K562 (cell line): Measurements from ENCODE around the gene AGAP1. TPM values are rescaled to one million over a fixed set of nuclear protein-coding genes. Genes with fewer than 3 reads are reported as not detected.

Experiments used
- ATAC-seq: fragments of 200-7000 bp; cut with Tn5 transposase; 3 replicates; pipeline ENCODE4 v1.9.1; 2020; ENCODE audit warnings: moderate library complexity
- BruUV-seq: library from RNA; stranded (reverse); fragments of 400-500 nt; replicated peaks from 2 replicates; lab custom pipeline; 2021; lab: Mats Ljungman, UMichigan
- CTCF ChIA-PET: fragments of 300-600 bp; formaldehyde crosslinking; extraction: SDS; loops from one replicate; lab custom pipeline; 2021; ENCODE audit warnings: low intra/inter-chr PET ratio; lab: Yijun Ruan, JAX
- POLR2A ChIA-PET: fragments of 300-600, 350-650 bp; sonication (Branson Sonifier 250); formaldehyde crosslinking; extraction: SDS; loops from one replicate; lab custom pipeline; 2021; ENCODE audit warnings: antibody characterized with exemption, inconsistent platforms; lab: Yijun Ruan, JAX
- DNase-seq, 4 experiments: peaks; one replicate each; pipeline versions ENCODE4 v3.0.0 to v3.0.0-alpha.2; 2011 to 2018; ENCODE audit warnings: low spot score in 3 of 4, mixed read lengths in 3 of 4; ENCODE audit errors: extremely low read depth in 1 of 4
- FAIRE-seq: peaks from 2 replicates; lab custom pipeline; 2011; peaks lifted over from hg19 to GRCh38; lab: Jason Lieb, UNC
- H2AFZ ChIP-seq: 2 replicates; pipeline ENCODE4 v1.6.0; 2011; ENCODE audit warnings: low read depth, low read length, control low read depth, inconsistent platforms
- H3K27ac ChIP-seq: fragments of 200-600 bp; 3 replicates; pipeline ENCODE4 v1.8.0; 2011; ENCODE audit warnings: low read depth, mild to moderate bottlenecking, control low read depth, inconsistent platforms, low read length, moderate library complexity, mixed read lengths; ENCODE audit errors: extremely low read depth
- H3K27me3 ChIP-seq, 2 experiments: fragments of 300-600 bp in 1 of 2; 2 replicates in 1 of 2; 3 replicates in 1 of 2; pipeline versions ENCODE4 v1.6.0 to v1.8.0; 2011; ENCODE audit warnings: inconsistent platforms in 2 of 2, low read length in 2 of 2, mild to moderate bottlenecking in 1 of 2, mixed read lengths in 1 of 2, moderate library complexity in 1 of 2; ENCODE audit not compliant: control insufficient read depth in 2 of 2, insufficient read depth in 2 of 2
- H3K36me3 ChIP-seq: fragments of 300-600 bp; 3 replicates; pipeline ENCODE4 v1.8.0; 2011; ENCODE audit warnings: mild to moderate bottlenecking, low read length, inconsistent platforms; ENCODE audit not compliant: control insufficient read depth, insufficient read depth
- H3K4me1 ChIP-seq, 2 experiments: fragments of 200-600 bp in 1 of 2; replicated peaks in 1 of 2; 2 replicates in 1 of 2; 3 replicates in 1 of 2; pipeline versions ENCODE4 v1.5.1 to v1.8.0; 2011; ENCODE audit warnings: inconsistent platforms in 2 of 2, low read length in 2 of 2, mild to moderate bottlenecking in 1 of 2, mixed read lengths in 1 of 2, moderate library complexity in 1 of 2; ENCODE audit not compliant: control insufficient read depth in 2 of 2, insufficient read depth in 2 of 2
- H3K4me2 ChIP-seq: 2 replicates; pipeline ENCODE4 v1.6.1; 2011; ENCODE audit warnings: low read length, control low read depth, inconsistent platforms, mixed read lengths; ENCODE audit not compliant: insufficient read depth
- H3K4me3 ChIP-seq: fragments of 200-600 bp; sonication (generic), shearing (Covaris generic); 2 replicates; pipeline ENCODE4 v1.5.1; 2016; ENCODE audit warnings: control low read depth, inconsistent platforms
- H3K79me2 ChIP-seq: fragments of 200-600 bp; 3 replicates; pipeline ENCODE4 v1.8.0; 2011; ENCODE audit warnings: low read length, inconsistent platforms; ENCODE audit not compliant: control insufficient read depth, insufficient read depth
- H3K9ac ChIP-seq, 2 experiments: 2 replicates each; pipeline versions ENCODE4 v1.6.0 to v1.6.1; 2011; ENCODE audit warnings: low read depth in 2 of 2, low read length in 2 of 2, control low read depth in 1 of 2, inconsistent platforms in 1 of 2, mild to moderate bottlenecking in 1 of 2, mixed read lengths in 1 of 2; ENCODE audit not compliant: insufficient read depth in 1 of 2
- H3K9me1 ChIP-seq: one replicate; pipeline ENCODE4 v1.6.0; 2011; ENCODE audit warnings: inconsistent platforms, mild to moderate bottlenecking, low read length, moderate library complexity; ENCODE audit not compliant: control insufficient read depth, insufficient read depth
- H3K9me3 ChIP-seq: replicated peaks from 2 replicates; pipeline ENCODE4 v1.5.1; 2011; ENCODE audit warnings: low read depth, low read length, inconsistent platforms; ENCODE audit not compliant: control insufficient read depth, insufficient read depth
- H4K20me1 ChIP-seq: replicated peaks from 2 replicates; pipeline ENCODE4 v1.6.1; 2011; ENCODE audit warnings: low read length, inconsistent platforms, mixed read lengths; ENCODE audit not compliant: control insufficient read depth, insufficient read depth
- CEBPB ChIP-seq: fragments of 450-650 bp; IDR thresholded peaks from 2 replicates; pipeline ENCODE4 v1.6.1; 2016; ENCODE audit warnings: missing genetic modification characterization, missing compliant biosample characterization
- CHCHD3 ChIP-seq: fragments of 250-450 bp; sonication (Bioruptor Pico); IDR thresholded peaks from 2 replicates; pipeline ENCODE4 v2.1.2; 2022; ENCODE audit warnings: mild to moderate bottlenecking
- MECOM ChIP-seq: fragments of 250-450 bp; sonication (Bioruptor Pico); IDR thresholded peaks from 2 replicates; pipeline ENCODE4 v1.8.0; 2022; ENCODE audit warnings: inconsistent platforms
- POLR2G ChIP-seq: fragments of 200-400 bp; formaldehyde crosslinking; IDR thresholded peaks from 2 replicates; pipeline ENCODE4 v1.6.1; 2017; ENCODE audit warnings: low read depth, mild to moderate bottlenecking, antibody characterized with exemption, low read length, moderate library complexity
- POLR2H ChIP-seq: IDR thresholded peaks from 2 replicates; pipeline ENCODE4 v1.6.1; 2016; ENCODE audit warnings: missing genetic modification characterization, low read depth, mild to moderate bottlenecking, control low read depth, missing compliant biosample characterization, moderate library complexity
- ZFP1 ChIP-seq: fragments of 450-650 bp; formaldehyde crosslinking; IDR thresholded peaks from 2 replicates; pipeline ENCODE4 v1.4.0; 2020; ENCODE audit warnings: mild to moderate bottlenecking, mixed read lengths
- ZFP30 ChIP-seq: fragments of 250-450 bp; sonication (Bioruptor Pico); IDR thresholded peaks from 2 replicates; pipeline ENCODE4 v1.8.0; 2022; ENCODE audit warnings: moderate library complexity, mild to moderate bottlenecking, inconsistent platforms, borderline replicate concordance
- ZFPM2 ChIP-seq: fragments of 250-450 bp; sonication (Bioruptor Pico); IDR thresholded peaks from 2 replicates; pipeline ENCODE4 v1.5.1; 2022; ENCODE audit warnings: mild to moderate bottlenecking
- ZNF263 ChIP-seq: sonication (generic); formaldehyde crosslinking; IDR thresholded peaks from 2 replicates; pipeline ENCODE4 v1.8.0; 2022; ENCODE audit warnings: mild to moderate bottlenecking, missing genetic modification reagents, borderline replicate concordance
- ZSCAN32 ChIP-seq: fragments of 450-650 bp; formaldehyde crosslinking; IDR thresholded peaks from 2 replicates; pipeline ENCODE4 v1.4.0; 2020; ENCODE audit warnings: mild to moderate bottlenecking, moderate library complexity
- WGBS: fragments of 100-300 bp; shearing (Covaris generic); methylation state at CpG from one replicate; pipeline ENCODE4 v1.1.6; 2016; ENCODE audit warnings: low coverage, mixed read lengths; ENCODE audit not compliant: insufficient coverage; ENCODE audit errors: missing lambda C conversion rate; 5-methylcytosine and 5-hydroxymethylcytosine counted together
- in situ Hi-C: fragments of 300-500 bp; cut with MboI; formaldehyde crosslinking; loops from 4 replicates; pipeline ENCODE4 v1.15.0; 2018; ENCODE audit warnings: inconsistent platforms, mixed read lengths
- intact Hi-C: fragments of 100-400 bp; cut with micrococcal nuclease; formaldehyde crosslinking; loops from 2 replicates; pipeline ENCODE4 v1.14.2; 2022
- polyA plus RNA-seq, 8 experiments: library from polyadenylated mRNA; depleted of rRNA in 4 of 8; stranded (reverse) in 5 of 8; unstranded in 3 of 8; fragments of >200 nt; fragmentation: Nextera tagmentation in 2 of 8; fragmentation: Illumina TruSeq in 1 of 8; extraction: Ambion mirVana in 2 of 8; extraction: Trizol in 1 of 8; gene quantifications; 2 replicates each; pipeline versions ENCODE4 v1.2.1 to v1.2.3, GENCODE V29; 2011 to 2014; ENCODE audit warnings: inconsistent platforms in 1 of 8, missing spikeins in 1 of 8
- total RNA-seq, 7 experiments: library from RNA; depleted of rRNA in 6 of 7; stranded (reverse); fragments of >200 nt in 6 of 7; fragmentation: Illumina TruSeq in 2 of 7; extraction: Trizol in 2 of 7; gene quantifications; 2 replicates each; pipeline versions ENCODE4 v1.2.1 to v1.2.3, GENCODE V29; 2011 to 2021; ENCODE audit warnings: low replicate concordance in 1 of 7
- TF ChIP-seq, protein P1 (sequence below): fragments of 450-650 bp; IDR thresholded peaks from 2 replicates; pipeline ENCODE4 v1.6.1; 2016; ENCODE audit warnings: borderline replicate concordance
- TF ChIP-seq, protein P2 (sequence below): fragments of 250-450 bp; sonication (Bioruptor Pico); IDR thresholded peaks from 2 replicates; pipeline ENCODE4 v1.5.0; 2022; ENCODE audit warnings: mild to moderate bottlenecking
- TF ChIP-seq, protein P3 (sequence below): sonication (generic); formaldehyde crosslinking; IDR thresholded peaks from 2 replicates; pipeline ENCODE4 v1.8.0; 2022; ENCODE audit warnings: mild to moderate bottlenecking, missing genetic modification reagents

Gene AGAP1
- total and polyA plus RNA-seq, 9 of the 15 experiments (the other 6 are each of a cell fraction or from before 2014, with no cell fraction given), result 1.3 to 24.0 (median 10.6) TPM

DNA sequence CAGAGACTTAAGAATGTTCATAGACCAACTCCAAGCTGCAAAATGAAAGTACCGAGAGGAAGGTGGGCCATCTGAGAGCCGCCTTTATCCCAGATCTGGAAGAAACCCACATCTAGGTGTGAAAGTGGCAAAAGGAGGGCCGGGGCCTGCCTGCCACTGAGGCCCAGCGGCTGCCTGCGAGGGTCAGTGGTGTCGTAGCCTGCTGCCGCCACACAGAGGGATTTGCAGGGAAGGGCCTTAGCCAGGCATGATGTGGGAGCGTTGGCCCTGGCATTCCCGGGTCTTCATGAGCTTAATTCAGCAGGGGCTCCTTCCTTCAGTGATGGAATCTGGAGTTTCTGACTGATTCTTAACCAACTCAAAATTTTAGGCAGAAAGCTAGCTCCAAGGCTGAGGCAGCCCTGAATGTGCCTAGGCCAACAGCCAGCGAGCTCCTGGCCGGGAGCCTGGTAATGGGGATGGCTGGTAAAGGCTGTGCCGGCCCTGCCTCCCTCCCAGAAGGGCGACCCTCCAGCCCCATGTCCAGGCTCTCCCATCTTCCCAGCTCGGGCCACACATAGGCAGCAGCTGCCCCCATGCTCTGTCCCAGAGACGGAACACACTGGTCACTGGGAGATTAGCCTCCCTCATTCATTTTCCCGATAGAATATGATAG, 230.1 kb downstream of the AGAP1 start:
- H2AFZ ChIP-seq, result no peak overlapping the region

More for the DNA sequence above, 230.1 kb downstream of the AGAP1 start:
- intact Hi-C loops (no loop called here), in situ Hi-C loops (no loop called here)
- no peaks in the 10 kb centered on the region for H3K9me1 ChIP-seq
- no peak for TF ChIP-seq ZNF263 (CRISPR knock-in tag)
- TF ChIP-seq, protein P1, sequence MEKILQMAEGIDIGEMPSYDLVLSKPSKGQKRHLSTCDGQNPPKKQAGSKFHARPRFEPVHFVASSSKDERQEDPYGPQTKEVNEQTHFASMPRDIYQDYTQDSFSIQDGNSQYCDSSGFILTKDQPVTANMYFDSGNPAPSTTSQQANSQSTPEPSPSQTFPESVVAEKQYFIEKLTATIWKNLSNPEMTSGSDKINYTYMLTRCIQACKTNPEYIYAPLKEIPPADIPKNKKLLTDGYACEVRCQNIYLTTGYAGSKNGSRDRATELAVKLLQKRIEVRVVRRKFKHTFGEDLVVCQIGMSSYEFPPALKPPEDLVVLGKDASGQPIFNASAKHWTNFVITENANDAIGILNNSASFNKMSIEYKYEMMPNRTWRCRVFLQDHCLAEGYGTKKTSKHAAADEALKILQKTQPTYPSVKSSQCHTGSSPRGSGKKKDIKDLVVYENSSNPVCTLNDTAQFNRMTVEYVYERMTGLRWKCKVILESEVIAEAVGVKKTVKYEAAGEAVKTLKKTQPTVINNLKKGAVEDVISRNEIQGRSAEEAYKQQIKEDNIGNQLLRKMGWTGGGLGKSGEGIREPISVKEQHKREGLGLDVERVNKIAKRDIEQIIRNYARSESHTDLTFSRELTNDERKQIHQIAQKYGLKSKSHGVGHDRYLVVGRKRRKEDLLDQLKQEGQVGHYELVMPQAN, result no peak
- TF ChIP-seq ZFP1 (CRISPR knock-in tag), result no peak
- TF ChIP-seq MECOM (CRISPR knock-in tag), result no peak
- no peak for TF ChIP-seq POLR2G
- TF ChIP-seq ZFPM2 (CRISPR knock-in tag), result no peak
- no peak for TF ChIP-seq ZFP30 (CRISPR knock-in tag)
- TF ChIP-seq, protein P2, sequence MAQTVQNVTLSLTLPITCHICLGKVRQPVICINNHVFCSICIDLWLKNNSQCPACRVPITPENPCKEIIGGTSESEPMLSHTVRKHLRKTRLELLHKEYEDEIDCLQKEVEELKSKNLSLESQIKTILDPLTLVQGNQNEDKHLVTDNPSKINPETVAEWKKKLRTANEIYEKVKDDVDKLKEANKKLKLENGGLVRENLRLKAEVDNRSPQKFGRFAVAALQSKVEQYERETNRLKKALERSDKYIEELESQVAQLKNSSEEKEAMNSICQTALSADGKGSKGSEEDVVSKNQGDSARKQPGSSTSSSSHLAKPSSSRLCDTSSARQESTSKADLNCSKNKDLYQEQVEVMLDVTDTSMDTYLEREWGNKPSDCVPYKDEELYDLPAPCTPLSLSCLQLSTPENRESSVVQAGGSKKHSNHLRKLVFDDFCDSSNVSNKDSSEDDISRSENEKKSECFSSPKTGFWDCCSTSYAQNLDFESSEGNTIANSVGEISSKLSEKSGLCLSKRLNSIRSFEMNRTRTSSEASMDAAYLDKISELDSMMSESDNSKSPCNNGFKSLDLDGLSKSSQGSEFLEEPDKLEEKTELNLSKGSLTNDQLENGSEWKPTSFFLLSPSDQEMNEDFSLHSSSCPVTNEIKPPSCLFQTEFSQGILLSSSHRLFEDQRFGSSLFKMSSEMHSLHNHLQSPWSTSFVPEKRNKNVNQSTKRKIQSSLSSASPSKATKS (CRISPR knock-in tag), result no peak
- no peak for TF ChIP-seq CEBPB (tag)
- no peak for TF ChIP-seq POLR2H (tag)
- TF ChIP-seq, protein P3, sequence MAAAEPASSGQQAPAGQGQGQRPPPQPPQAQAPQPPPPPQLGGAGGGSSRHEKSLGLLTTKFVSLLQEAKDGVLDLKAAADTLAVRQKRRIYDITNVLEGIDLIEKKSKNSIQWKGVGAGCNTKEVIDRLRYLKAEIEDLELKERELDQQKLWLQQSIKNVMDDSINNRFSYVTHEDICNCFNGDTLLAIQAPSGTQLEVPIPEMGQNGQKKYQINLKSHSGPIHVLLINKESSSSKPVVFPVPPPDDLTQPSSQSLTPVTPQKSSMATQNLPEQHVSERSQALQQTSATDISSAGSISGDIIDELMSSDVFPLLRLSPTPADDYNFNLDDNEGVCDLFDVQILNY (CRISPR knock-in tag), result no peak
- no peak for TF ChIP-seq CHCHD3 (CRISPR knock-in tag)
- TF ChIP-seq ZSCAN32 (CRISPR knock-in tag), result no peak
- DNase-seq (no peak), ATAC-seq (no peak), FAIRE-seq (no peak)
- ChIA-PET CTCF (no interaction called here), POLR2A (no interaction called here)
- H3K27me3 ChIP-seq, result no peaks in the 10 kb centered on the region
- WGBS, result 95% methylated on average over 7 of the region's 16 CpGs
- no peaks in the 10 kb centered on the region for H3K9me3 ChIP-seq
- no peaks in the 10 kb centered on the region; the same call in 1 of the 2 replicates for H4K20me1 ChIP-seq
- H3K4me2 ChIP-seq, result no peak overlapping the region
- H3K4me3 ChIP-seq, result no peak overlapping the region
- H3K9ac ChIP-seq, result peak overlapping the region in 1 of 2 experiments; percentile 35; a peak in 1 of 4 replicates
- H3K27ac ChIP-seq, result no peak overlapping the region
- H3K79me2 ChIP-seq, result no peaks in the 10 kb centered on the region
- peaks cover 0 to 7% of the 10 kb centered on the region in 2 experiments; a peak in 2 of 5 replicates for H3K4me1 ChIP-seq
- no TSS peak for BruUV-seq
- H3K36me3 ChIP-seq, result peaks cover 16% of the 10 kb centered on the region; the same call in 1 of the 3 replicates
